Natural killer cell (primary cell): ENCODE measurements around the gene COMMD7. TPM values are rescaled to one million over a fixed set of nuclear protein-coding genes. Genes with fewer than 3 reads are reported as not detected.

Experiments
- ATAC-seq, 3 donors: fragments of 150-1000 bp in 2 of 3; fragments of 200-7000 bp in 1 of 3; cut with Tn5 transposase; 1 replicate in 1 of 3; 2 replicates in 2 of 3; pipeline ENCODE4 v1.10.0; 2021; ENCODE audit warnings: mild to moderate bottlenecking in 2 of 3, moderate library complexity in 2 of 3
- DNase-seq, 2 donors: peaks; one replicate each; pipeline versions ENCODE4 v3.0.0 to v3.0.0-alpha.2; 2013 to 2021; ENCODE audit warnings: mixed read lengths in 1 of 2
- H3K27ac ChIP-seq: one replicate; pipeline ENCODE4 v1.5.1; 2013; ENCODE audit warnings: mild to moderate bottlenecking, low read length
- H3K27me3 ChIP-seq: one replicate; pipeline ENCODE4 v1.6.1; 2013; ENCODE audit warnings: low read length; ENCODE audit not compliant: control insufficient read depth, insufficient read depth
- H3K36me3 ChIP-seq: one replicate; pipeline ENCODE4 v1.6.1; 2013; ENCODE audit warnings: low read length; ENCODE audit not compliant: control insufficient read depth, insufficient read depth
- H3K4me1 ChIP-seq: one replicate; pipeline ENCODE4 v1.6.1; 2013; ENCODE audit warnings: low read length; ENCODE audit not compliant: control insufficient read depth, insufficient read depth
- H3K4me3 ChIP-seq: one replicate; pipeline ENCODE4 v1.5.1; 2013; ENCODE audit warnings: low read length
- H3K9me3 ChIP-seq: one replicate; pipeline ENCODE4 v1.6.1; 2013; ENCODE audit warnings: low read length; ENCODE audit not compliant: control insufficient read depth, insufficient read depth
- H3K27ac Mint-ChIP-seq, 2 donors: one replicate each; pipeline ENCODE4 v1.8.0; 2022; ENCODE audit warnings: mild to moderate bottlenecking in 2 of 2, mixed read lengths in 2 of 2, moderate library complexity in 1 of 2
- H3K27me3 Mint-ChIP-seq, 2 donors: one replicate each; pipeline ENCODE4 v1.8.0; 2022; ENCODE audit warnings: low read depth in 2 of 2, mixed read lengths in 2 of 2
- H3K36me3 Mint-ChIP-seq: one replicate; pipeline ENCODE4 v1.8.0; 2022; ENCODE audit warnings: mixed read lengths
- H3K4me1 Mint-ChIP-seq, 2 donors: one replicate each; pipeline ENCODE4 v1.8.0; 2022; ENCODE audit warnings: mixed read lengths in 2 of 2
- H3K4me3 Mint-ChIP-seq: one replicate; pipeline ENCODE4 v1.8.0; 2022; ENCODE audit warnings: mild to moderate bottlenecking, moderate library complexity, mixed read lengths
- H3K9me3 Mint-ChIP-seq, 2 donors: one replicate each; pipeline ENCODE4 v1.8.0; 2022; ENCODE audit warnings: mixed read lengths in 2 of 2
- WGBS: methylation state at CpG from one replicate; pipeline ENCODE4 v1.1.7; 2013; ENCODE audit warnings: missing lambda C conversion rate; ENCODE audit not compliant: insufficient coverage; 5-methylcytosine and 5-hydroxymethylcytosine counted together
- intact Hi-C: fragments of 100-400 bp; cut with micrococcal nuclease; formaldehyde crosslinking; loops from one replicate; pipeline ENCODE4 v1.14.2; 2022
- total RNA-seq, 4 donors: library from RNA; stranded (reverse); fragments of 120-200 nt in 1 of 4; gene quantifications; one replicate each; pipeline versions ENCODE4 v1.2.3 to v1.2.4, GENCODE V29; 2013 to 2022
- TF ChIP-seq, protein P1 (sequence below): fragments of 200-600 bp; IDR thresholded peaks from one replicate; pipeline ENCODE4 v1.8.0; 2022; ENCODE audit warnings: antibody characterized with exemption

Gene COMMD7
- 10 to 100 TPM; 56.7 to 72.1 (median 68.1) TPM for total RNA-seq
- 58.7 TPM for total RNA-seq (2013)

DNA sequence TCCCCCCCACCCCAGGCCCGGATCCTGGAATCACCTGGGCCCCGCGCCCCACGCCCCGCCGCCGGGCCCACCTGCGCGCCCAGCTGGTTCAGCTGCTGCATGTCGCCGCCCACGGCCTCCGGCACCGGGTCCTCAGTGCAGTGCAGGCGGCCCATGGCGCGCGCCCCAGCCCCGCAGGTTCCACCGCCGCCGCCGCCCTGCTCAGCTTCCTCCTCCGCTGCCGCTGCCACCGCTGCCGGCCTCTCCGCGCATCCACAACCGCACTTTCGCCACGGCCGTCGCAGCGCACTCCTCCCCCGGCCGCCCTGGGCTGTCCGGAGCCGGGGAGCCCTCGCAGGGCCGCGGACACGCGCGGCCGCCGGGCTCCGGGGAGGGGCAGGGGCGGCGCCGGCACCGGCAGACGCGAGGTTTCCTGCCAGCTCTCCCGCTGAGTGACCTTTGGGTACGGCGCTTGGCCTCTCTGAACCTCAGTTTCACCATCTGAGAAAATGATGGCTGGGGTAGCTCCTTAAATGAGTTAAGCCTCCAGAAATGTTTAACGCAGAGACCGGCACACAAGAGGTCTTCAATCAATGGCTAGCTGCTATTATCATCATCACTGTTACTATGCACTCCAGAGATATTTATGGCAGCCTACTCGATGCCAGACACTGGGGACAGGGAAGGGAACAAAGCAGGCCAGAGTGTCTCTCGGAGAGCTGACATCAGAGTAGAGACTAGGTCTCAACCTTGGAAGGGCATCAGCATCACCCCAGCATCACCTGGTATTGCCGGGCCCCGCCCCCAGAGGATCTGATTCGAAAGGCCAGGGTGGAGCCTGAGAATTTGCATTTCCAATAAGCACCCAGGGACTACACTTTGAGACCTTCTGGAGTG lies at the start of gene COMMD7:
TSS of gene COMMD7 (minus strand) at position 231 of the 876 bp plus-strand sequence. CDS start at position 155, 76 bp downstream.
- no peaks in the 10 kb centered on the region for H3K9me3 Mint-ChIP-seq
- WGBS: 1% methylated on average over 64 of the region's 64 CpGs
- ATAC-seq: peak; percentile 66 to 86 (median 84)
- TF ChIP-seq, protein P1, sequence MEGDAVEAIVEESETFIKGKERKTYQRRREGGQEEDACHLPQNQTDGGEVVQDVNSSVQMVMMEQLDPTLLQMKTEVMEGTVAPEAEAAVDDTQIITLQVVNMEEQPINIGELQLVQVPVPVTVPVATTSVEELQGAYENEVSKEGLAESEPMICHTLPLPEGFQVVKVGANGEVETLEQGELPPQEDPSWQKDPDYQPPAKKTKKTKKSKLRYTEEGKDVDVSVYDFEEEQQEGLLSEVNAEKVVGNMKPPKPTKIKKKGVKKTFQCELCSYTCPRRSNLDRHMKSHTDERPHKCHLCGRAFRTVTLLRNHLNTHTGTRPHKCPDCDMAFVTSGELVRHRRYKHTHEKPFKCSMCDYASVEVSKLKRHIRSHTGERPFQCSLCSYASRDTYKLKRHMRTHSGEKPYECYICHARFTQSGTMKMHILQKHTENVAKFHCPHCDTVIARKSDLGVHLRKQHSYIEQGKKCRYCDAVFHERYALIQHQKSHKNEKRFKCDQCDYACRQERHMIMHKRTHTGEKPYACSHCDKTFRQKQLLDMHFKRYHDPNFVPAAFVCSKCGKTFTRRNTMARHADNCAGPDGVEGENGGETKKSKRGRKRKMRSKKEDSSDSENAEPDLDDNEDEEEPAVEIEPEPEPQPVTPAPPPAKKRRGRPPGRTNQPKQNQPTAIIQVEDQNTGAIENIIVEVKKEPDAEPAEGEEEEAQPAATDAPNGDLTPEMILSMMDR: no peak
- H3K36me3 ChIP-seq: no peaks in the 10 kb centered on the region
- peak within 1 kb of the TSS; percentile 90 for H3K27ac ChIP-seq
- H3K27me3 Mint-ChIP-seq: no peaks in the 10 kb centered on the region
- H3K36me3 Mint-ChIP-seq: no peaks in the 10 kb centered on the region
- peaks cover 26% of the 10 kb centered on the region for H3K4me1 ChIP-seq
- H3K4me3 ChIP-seq: peak within 1 kb of the TSS; percentile 86
- H3K4me3 Mint-ChIP-seq: peak within 1 kb of the TSS; percentile 98
- H3K27ac Mint-ChIP-seq: peak within 1 kb of the TSS; percentile 94 to 99
- peaks cover 29 to 37% of the 10 kb centered on the region in 2 donors for H3K4me1 Mint-ChIP-seq
- DNase-seq: peak; percentile 54 to 74
- intact Hi-C loops: loop anchor here (2.0 to 5.0 kb wide), 2 partner anchors 19 to 34 kb away; partner anchors contain the start of gene DNMT3B
- H3K27me3 ChIP-seq: no peaks in the 10 kb centered on the region
- H3K9me3 ChIP-seq: no peaks in the 10 kb centered on the region

DNA sequence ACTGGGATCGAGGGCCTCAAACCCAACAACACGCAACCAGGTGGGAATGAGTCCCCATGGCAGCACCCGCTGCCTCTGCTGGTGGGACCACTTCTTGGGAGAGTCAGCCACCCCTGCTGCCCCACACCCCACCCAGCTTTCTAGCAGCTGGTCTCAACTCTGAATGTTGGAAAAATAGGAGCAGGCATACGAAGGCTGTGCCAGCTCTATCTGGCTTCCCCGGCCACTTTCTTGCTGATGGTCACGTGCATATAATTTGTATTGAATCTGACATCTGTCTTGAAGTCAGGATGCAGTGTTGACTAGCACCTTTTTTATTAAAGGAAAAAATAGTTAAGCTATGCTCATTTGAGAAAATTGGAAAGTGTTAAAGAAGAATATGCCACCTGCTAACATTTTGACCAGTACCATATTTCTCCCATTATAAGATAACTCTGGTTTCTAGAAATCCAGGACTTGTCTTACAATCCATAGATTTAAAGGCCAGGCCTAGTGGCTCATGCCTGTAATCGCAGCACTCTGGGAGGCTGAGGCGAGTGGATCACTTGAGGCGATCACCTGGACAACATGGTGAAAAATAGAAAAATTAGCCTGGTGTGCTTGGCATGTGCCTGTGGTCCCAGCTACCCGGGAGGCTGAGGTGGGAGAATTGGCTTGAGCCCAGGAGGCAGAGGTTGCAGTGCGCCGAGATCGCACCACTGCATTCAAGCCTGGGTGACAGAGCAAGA lies 49.6 kb upstream of the COMMD7 start:
- no peak for ATAC-seq
- H3K27ac ChIP-seq: no peak overlapping the region
- H3K27ac Mint-ChIP-seq: no peak overlapping the region
- no peak overlapping the region for H3K4me3 Mint-ChIP-seq
- peaks cover 7 to 13% of the 10 kb centered on the region in 2 donors for H3K4me1 Mint-ChIP-seq
- 80% methylated on average over 13 of the region's 13 CpGs for WGBS
- no peaks in the 10 kb centered on the region for H3K36me3 ChIP-seq
- DNase-seq: no peak
- H3K4me1 ChIP-seq: peaks cover 6% of the 10 kb centered on the region
- no peaks in the 10 kb centered on the region for H3K27me3 ChIP-seq
- no peaks in the 10 kb centered on the region for H3K27me3 Mint-ChIP-seq
- TF ChIP-seq, protein P1: no peak
- H3K9me3 ChIP-seq: no peaks in the 10 kb centered on the region
- H3K4me3 ChIP-seq: no peak overlapping the region
- H3K9me3 Mint-ChIP-seq: no peaks in the 10 kb centered on the region
- intact Hi-C loops: loop anchor here (5.0 kb wide), 1 partner anchor 504 kb away; no protein-coding TSS in a partner anchor
- H3K36me3 Mint-ChIP-seq: no peaks in the 10 kb centered on the region

DNA sequence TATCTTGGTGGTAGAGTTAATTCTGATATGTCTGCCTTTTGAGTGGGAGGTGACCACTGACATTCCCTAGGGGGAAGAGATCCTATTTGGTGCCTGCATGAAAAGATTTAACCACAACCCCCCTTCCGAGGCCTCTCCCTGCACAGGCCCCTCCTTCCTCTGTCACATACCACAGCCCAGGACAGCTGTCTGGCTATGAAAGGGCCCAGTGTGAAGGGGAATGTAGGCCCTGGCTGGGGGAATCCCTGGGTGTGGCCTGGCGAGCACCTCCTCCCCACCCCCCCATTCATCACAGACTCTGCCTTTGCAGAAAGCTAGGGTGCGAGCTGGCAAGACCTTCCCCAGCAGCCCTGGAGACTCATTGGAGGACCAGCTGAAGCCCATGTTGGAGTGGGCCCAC lies 49.0 kb upstream of the COMMD7 start:
- Histone ChIP-seq H3K4me1 (peaks cover 6% of the 10 kb centered on the region), H3K9me3 (no peaks in the 10 kb centered on the region), H3K27me3 (no peaks in the 10 kb centered on the region), H3K36me3 (no peaks in the 10 kb centered on the region), H3K4me3 (no peak overlapping the region), H3K27ac (no peak overlapping the region)
- TF ChIP-seq, protein P1: no peak
- no peak overlapping the region for H3K27ac Mint-ChIP-seq
- no peaks in the 10 kb centered on the region for H3K36me3 Mint-ChIP-seq
- peak in 1 of 2 donors; percentile 73 for DNase-seq
- H3K9me3 Mint-ChIP-seq: no peaks in the 10 kb centered on the region
- no peaks in the 10 kb centered on the region for H3K27me3 Mint-ChIP-seq
- ATAC-seq: peak in 2 of 3 donors; percentile 36 to 37
- WGBS: 54% methylated on average over 2 of the region's 3 CpGs
- H3K4me1 Mint-ChIP-seq: peaks cover 7 to 13% of the 10 kb centered on the region in 2 donors
- no peak overlapping the region for H3K4me3 Mint-ChIP-seq
- intact Hi-C loops: loop anchor here (5.0 kb wide), 1 partner anchor 505 kb away; no protein-coding TSS in a partner anchor
